ENCODE results near the gene CARS1. TPM values are rescaled to one million over a fixed set of nuclear protein-coding genes. Genes with fewer than 3 reads are reported as not detected.

The CARS1 gene
- total RNA-seq, 2 experiments from 2014 or later = 126 to 128 TPM

GRCh38 chr11:3040881-3041280, 16.3 kb downstream of the CARS1 start:
- H3K27ac Mint-ChIP-seq = no peak overlapping the region

GRCh38 chr11:3037945-3038271, 19.3 kb downstream of the CARS1 start:
- Mint-ChIP-seq H3K36me3 (ENCODE audit: low read depth) (peaks cover 40% of the 10 kb centered on the region), H3K4me1 (ENCODE audit: low read depth) (peaks cover 6% of the 10 kb centered on the region), H3K27ac (no peak overlapping the region), H3K9me3 (no peaks in the 10 kb centered on the region), H3K4me3 (no peak overlapping the region), H3K27me3 (ENCODE audit: low read depth) (no peaks in the 10 kb centered on the region)
- CTCF ChIA-PET = interaction anchor here (0.6 to 6.1 kb wide), 6 partner anchors 9 to 57 kb away, joined by 3 to 30 read pairs (median 4); no protein-coding TSS in a partner anchor
- no peak for DNase-seq
- intact Hi-C loops (cut with micrococcal nuclease) = loop anchor here (1.0 kb wide), 1 partner anchor 53 kb away; no protein-coding TSS in a partner anchor

More at GRCh38 chr11:3040881-3041280, 16.3 kb downstream of the CARS1 start:
- intact Hi-C loops (cut with micrococcal nuclease) = no loop called here
- H3K4me1 Mint-ChIP-seq (ENCODE audit: low read depth) = peaks cover 10% of the 10 kb centered on the region
- H3K36me3 Mint-ChIP-seq (ENCODE audit: low read depth) = peaks cover 45% of the 10 kb centered on the region
- CTCF ChIA-PET = no interaction called here
- DNase-seq = no peak
- no peaks in the 10 kb centered on the region for H3K27me3 Mint-ChIP-seq (ENCODE audit: low read depth)
- H3K9me3 Mint-ChIP-seq = no peaks in the 10 kb centered on the region
- no peak overlapping the region for H3K4me3 Mint-ChIP-seq

GRCh38 chr11:3037040-3037944, 19.9 kb downstream of the CARS1 start:
- intact Hi-C loops (cut with micrococcal nuclease) = loop anchor here (1.0 kb wide), 1 partner anchor 54 kb away; no protein-coding TSS in a partner anchor
- peak; percentile 58 for DNase-seq
- Mint-ChIP-seq H3K27ac (no peak overlapping the region), H3K9me3 (no peaks in the 10 kb centered on the region), H3K27me3 (ENCODE audit: low read depth) (no peaks in the 10 kb centered on the region), H3K4me3 (no peak overlapping the region), H3K4me1 (ENCODE audit: low read depth) (peaks cover 9% of the 10 kb centered on the region), H3K36me3 (ENCODE audit: low read depth) (peaks cover 45% of the 10 kb centered on the region)
- CTCF ChIA-PET = interaction anchor here (0.6 to 6.1 kb wide), 8 partner anchors 8 to 315 kb away, joined by 3 to 30 read pairs (median 4); no protein-coding TSS in a partner anchor

GRCh38 chr11:3036419-3036818, 20.8 kb downstream of the CARS1 start:
- CTCF ChIA-PET = interaction anchor here (0.6 to 6.1 kb wide), 4 partner anchors 9 to 517 kb away, joined by 3 to 30 read pairs (median 4); no protein-coding TSS in a partner anchor
- Mint-ChIP-seq H3K36me3 (ENCODE audit: low read depth) (peaks cover 41% of the 10 kb centered on the region), H3K27me3 (ENCODE audit: low read depth) (no peaks in the 10 kb centered on the region), H3K4me1 (ENCODE audit: low read depth) (peaks cover 9% of the 10 kb centered on the region), H3K27ac (no peak overlapping the region), H3K4me3 (no peak overlapping the region), H3K9me3 (no peaks in the 10 kb centered on the region)
- no peak for DNase-seq
- intact Hi-C loops (cut with micrococcal nuclease) = no loop called here

- Mint-ChIP-seq H3K27ac (no peak overlapping the region), H3K4me1 (ENCODE audit: low read depth) (peaks cover 11% of the 10 kb centered on the region), H3K27me3 (ENCODE audit: low read depth) (no peaks in the 10 kb centered on the region), H3K4me3 (no peak overlapping the region), H3K9me3 (no peaks in the 10 kb centered on the region), H3K36me3 (ENCODE audit: low read depth) (peaks cover 47% of the 10 kb centered on the region)
- CTCF ChIA-PET = interaction anchor here (0.6 to 6.1 kb wide), 4 partner anchors 10 to 1159 kb away, joined by 3 to 30 read pairs (median 4); no protein-coding TSS in a partner anchor
- intact Hi-C loops (cut with micrococcal nuclease) = no loop called here
- no peak for DNase-seq
Observed at GRCh38 chr11:3035333-3035732, 21.9 kb downstream of the CARS1 start.

GRCh38 chr11:3030289-3031070, 26.7 kb downstream of the CARS1 start:
- intact Hi-C loops (cut with micrococcal nuclease) = no loop called here
- H3K36me3 Mint-ChIP-seq (ENCODE audit: low read depth) = peaks cover 50% of the 10 kb centered on the region
- DNase-seq = no peak
- H3K27me3 Mint-ChIP-seq (ENCODE audit: low read depth) = no peaks in the 10 kb centered on the region
- H3K27ac Mint-ChIP-seq = no peak overlapping the region
- H3K4me1 Mint-ChIP-seq (ENCODE audit: low read depth) = peaks cover 6% of the 10 kb centered on the region
- H3K9me3 Mint-ChIP-seq = no peaks in the 10 kb centered on the region
- no peak overlapping the region for H3K4me3 Mint-ChIP-seq
- CTCF ChIA-PET = no interaction called here

GRCh38 chr11:3028813-3029212, 28.4 kb downstream of the CARS1 start:
- H3K4me1 Mint-ChIP-seq (ENCODE audit: low read depth) = peaks cover 6% of the 10 kb centered on the region
- intact Hi-C loops (cut with micrococcal nuclease) = no loop called here
- H3K9me3 Mint-ChIP-seq = no peaks in the 10 kb centered on the region
- no peak overlapping the region for H3K27ac Mint-ChIP-seq
- CTCF ChIA-PET = interaction anchor here (1.0 to 1.1 kb wide), 2 partner anchors 9 to 62 kb away, joined by 3 to 4 read pairs; no protein-coding TSS in a partner anchor
- no peaks in the 10 kb centered on the region for H3K27me3 Mint-ChIP-seq (ENCODE audit: low read depth)
- DNase-seq = no peak
- H3K4me3 Mint-ChIP-seq = no peak overlapping the region
- H3K36me3 Mint-ChIP-seq (ENCODE audit: low read depth) = peaks cover 51% of the 10 kb centered on the region

- intact Hi-C loops (cut with micrococcal nuclease) = no loop called here
- Mint-ChIP-seq H3K36me3 (ENCODE audit: low read depth) (peaks cover 55% of the 10 kb centered on the region), H3K9me3 (no peaks in the 10 kb centered on the region), H3K4me3 (no peak overlapping the region), H3K27me3 (ENCODE audit: low read depth) (no peaks in the 10 kb centered on the region), H3K27ac (no peak overlapping the region), H3K4me1 (ENCODE audit: low read depth) (peaks cover 23% of the 10 kb centered on the region)
- no peak for DNase-seq
- CTCF ChIA-PET = interaction anchor here (1.2 kb wide), 1 partner anchor 11 kb away, joined by 7 read pairs; no protein-coding TSS in a partner anchor
Observed at GRCh38 chr11:3026803-3027202, 30.4 kb downstream of the CARS1 start.

GRCh38 chr11:3022982-3023381, 34.2 kb downstream of the CARS1 start:
- CTCF ChIA-PET = interaction anchor here (0.6 to 2.5 kb wide), 5 partner anchors 12 to 131 kb away, joined by 3 to 6 read pairs (median 5); no protein-coding TSS in a partner anchor
- H3K4me1 Mint-ChIP-seq (ENCODE audit: low read depth) = peaks cover 24% of the 10 kb centered on the region
- intact Hi-C loops (cut with micrococcal nuclease) = loop anchor here (2.0 to 5.0 kb wide), 2 partner anchors 32 to 69 kb away; no protein-coding TSS in a partner anchor

GRCh38 chr11:3022300-3022967, 34.8 kb downstream of the CARS1 start:
- CTCF ChIA-PET = interaction anchor here (0.6 to 2.5 kb wide), 6 partner anchors 13 to 130 kb away, joined by 3 to 6 read pairs (median 4); no protein-coding TSS in a partner anchor
- Mint-ChIP-seq H3K27ac (peak overlapping the region; percentile 32), H3K9me3 (no peaks in the 10 kb centered on the region), H3K4me1 (ENCODE audit: low read depth) (peaks cover 28% of the 10 kb centered on the region), H3K4me3 (no peak overlapping the region), H3K36me3 (ENCODE audit: low read depth) (peaks cover 54% of the 10 kb centered on the region), H3K27me3 (ENCODE audit: low read depth) (no peaks in the 10 kb centered on the region)
- intact Hi-C loops (cut with micrococcal nuclease) = loop anchor here (2.0 to 5.0 kb wide), 2 partner anchors 32 to 70 kb away; no protein-coding TSS in a partner anchor
- DNase-seq = peak; percentile 45

More at GRCh38 chr11:3022982-3023381, 34.2 kb downstream of the CARS1 start:
- DNase-seq = no peak
- no peaks in the 10 kb centered on the region for H3K9me3 Mint-ChIP-seq
- peaks cover 51% of the 10 kb centered on the region for H3K36me3 Mint-ChIP-seq (ENCODE audit: low read depth)
- H3K27ac Mint-ChIP-seq = peak overlapping the region; percentile 32
- H3K27me3 Mint-ChIP-seq (ENCODE audit: low read depth) = no peaks in the 10 kb centered on the region
- H3K4me3 Mint-ChIP-seq = no peak overlapping the region

GRCh38 chr11:3021125-3021524, 36.1 kb downstream of the CARS1 start:
- Mint-ChIP-seq H3K4me1 (ENCODE audit: low read depth) (peaks cover 38% of the 10 kb centered on the region), H3K4me3 (no peak overlapping the region), H3K36me3 (ENCODE audit: low read depth) (peaks cover 57% of the 10 kb centered on the region), H3K9me3 (no peaks in the 10 kb centered on the region), H3K27me3 (ENCODE audit: low read depth) (no peaks in the 10 kb centered on the region), H3K27ac (no peak overlapping the region)
- CTCF ChIA-PET = interaction anchor here (1.3 to 2.5 kb wide), 2 partner anchors 91 to 129 kb away, joined by 3 to 6 read pairs; no protein-coding TSS in a partner anchor
- intact Hi-C loops (cut with micrococcal nuclease) = loop anchor here (5.0 kb wide), 1 partner anchor 71 kb away; no protein-coding TSS in a partner anchor
- DNase-seq = peak; percentile 46

Measured in activated naive CD4-positive, alpha-beta T cell treated with anti-CD3 and anti-CD28 coated beads for 36 hours (primary cell).